SK-N-SH (cell line): ENCODE data around the gene PLCXD1. TPM values are rescaled to one million over a fixed set of nuclear protein-coding genes. Genes with fewer than 3 reads are reported as not detected.

ENCODE experiments used
- CTCF ChIA-PET: fragments of 300-600, 350-600 bp; formaldehyde crosslinking; extraction: SDS; loops from one replicate; lab custom pipeline; 2021; lab: Yijun Ruan, JAX
- POLR2A ChIA-PET: fragments of 350-600 bp; sonication (Branson Sonifier 250); formaldehyde crosslinking; extraction: SDS; loops from one replicate; lab custom pipeline; 2020; ENCODE audit warnings: antibody characterized with exemption, inconsistent platforms; lab: Yijun Ruan, JAX
- DNase-seq: peaks from one replicate; pipeline ENCODE4 v3.0.0; 2012
- H2AFZ ChIP-seq: fragments of 200-600 bp; sonication (generic); 2 replicates; pipeline ENCODE4 v1.8.1; 2016; ENCODE audit warnings: antibody characterized with exemption, mild to moderate bottlenecking, low read depth
- H3F3A ChIP-seq: fragments of 200-600 bp; sonication (generic); replicated peaks from 2 replicates; pipeline ENCODE3; 2016; ENCODE audit warnings: antibody characterized with exemption, mild to moderate bottlenecking; ENCODE audit not compliant: insufficient read depth
- H3K27ac ChIP-seq, 2 experiments: fragments of 200-500 bp in 1 of 2; fragments of 200-600 bp in 1 of 2; sonication (Bioruptor generic) in 1 of 2; sonication (generic), shearing (Covaris generic) in 1 of 2; 2 replicates each; pipeline versions ENCODE4 v1.5.1 to v1.6.1; 2014 to 2016; ENCODE audit warnings: low read depth in 2 of 2, inconsistent platforms in 1 of 2, low read length in 1 of 2, mild to moderate bottlenecking in 1 of 2, mixed read lengths in 1 of 2
- H3K27me3 ChIP-seq: fragments of 200-600 bp; sonication (generic), shearing (Covaris generic); 2 replicates; pipeline ENCODE4 v1.6.1; 2016; ENCODE audit warnings: mixed run types; ENCODE audit not compliant: insufficient read depth
- H3K36me3 ChIP-seq, 2 experiments: fragments of 200-500 bp in 1 of 2; fragments of 200-600 bp in 1 of 2; sonication (Bioruptor generic) in 1 of 2; sonication (generic) in 1 of 2; replicated peaks in 1 of 2; 2 replicates each; pipeline versions ENCODE3 to v1.5.1; 2014 to 2016; ENCODE audit warnings: low read length in 1 of 2, mild to moderate bottlenecking in 1 of 2; ENCODE audit not compliant: insufficient read depth in 2 of 2, control insufficient read depth in 1 of 2
- H3K4me1 ChIP-seq, 2 experiments: fragments of 200-500 bp in 1 of 2; fragments of 200-600 bp in 1 of 2; sonication (Bioruptor generic) in 1 of 2; sonication (generic), shearing (Covaris generic) in 1 of 2; 2 replicates each; pipeline versions ENCODE4 v1.5.1 to v1.6.1; 2014 to 2016; ENCODE audit warnings: low read depth in 1 of 2, low read length in 1 of 2, mixed run types in 1 of 2; ENCODE audit not compliant: insufficient read depth in 2 of 2, control insufficient read depth in 1 of 2
- H3K4me2 ChIP-seq: fragments of 200-600 bp; sonication (generic), shearing (Covaris generic); 2 replicates; pipeline ENCODE4 v1.6.1; 2017; ENCODE audit warnings: mixed run types
- H3K4me3 ChIP-seq, 2 experiments: fragments of 200-500 bp in 1 of 2; fragments of 200-600 bp in 1 of 2; sonication (Bioruptor generic) in 1 of 2; sonication (generic), shearing (Covaris generic) in 1 of 2; 2 replicates each; pipeline versions ENCODE4 v1.5.1 to v1.8.1; 2014 to 2016; ENCODE audit warnings: low read depth in 2 of 2, inconsistent platforms in 1 of 2, low read length in 1 of 2, mild to moderate bottlenecking in 1 of 2, mixed read lengths in 1 of 2, moderate library complexity in 1 of 2
- H3K79me2 ChIP-seq: fragments of 200-600 bp; sonication (generic); 2 replicates; pipeline ENCODE4 v1.8.1; 2017; ENCODE audit warnings: mild to moderate bottlenecking; ENCODE audit not compliant: insufficient read depth
- H3K9ac ChIP-seq: fragments of 200-600 bp; sonication (generic); 2 replicates; pipeline ENCODE4 v1.6.1; 2017; ENCODE audit warnings: mixed run types
- H3K9me2 ChIP-seq: fragments of 200-600 bp; sonication (generic); 2 replicates; pipeline ENCODE4 v1.6.1; 2017; ENCODE audit warnings: mixed run types
- H3K9me3 ChIP-seq: fragments of 200-600 bp; sonication (generic); 2 replicates; pipeline ENCODE4 v1.6.1; 2017; ENCODE audit warnings: mixed run types, mild to moderate bottlenecking, moderate library complexity
- H4K20me1 ChIP-seq: fragments of 200-600 bp; sonication (generic); 2 replicates; pipeline ENCODE4 v1.6.1; 2017; ENCODE audit warnings: mild to moderate bottlenecking, mixed run types; ENCODE audit not compliant: insufficient read depth
- EP300 ChIP-seq, 2 experiments: IDR thresholded peaks; 2 replicates each; pipeline versions ENCODE4 v1.4.0 to v1.6.1; 2012; ENCODE audit warnings: borderline replicate concordance in 1 of 2, low read depth in 1 of 2, low read length in 1 of 2
- FOSL2 ChIP-seq: IDR thresholded peaks from 2 replicates; pipeline ENCODE4 v1.4.0; 2012; ENCODE audit warnings: low read depth, mild to moderate bottlenecking, moderate library complexity, borderline replicate concordance
- FOXJ3 ChIP-seq: sonication (generic); formaldehyde crosslinking; IDR thresholded peaks from 2 replicates; pipeline ENCODE4 v1.5.1; 2020; ENCODE audit warnings: mild to moderate bottlenecking, missing genetic modification reagents
- FOXM1 ChIP-seq: IDR thresholded peaks from 2 replicates; pipeline ENCODE4 v1.4.0; 2012; ENCODE audit warnings: low read depth, mild to moderate bottlenecking
- IRF3 ChIP-seq: fragments of 150-350 bp; IDR thresholded peaks from 2 replicates; pipeline ENCODE4 v1.6.1; 2016; ENCODE audit warnings: mild to moderate bottlenecking, low read depth, low read length
- JUND ChIP-seq: IDR thresholded peaks from 2 replicates; pipeline ENCODE4 v1.4.0; 2012
- MAX ChIP-seq: IDR thresholded peaks from 2 replicates; pipeline ENCODE4 v1.4.0; 2012; ENCODE audit warnings: low read depth
- MXI1 ChIP-seq: IDR thresholded peaks from 2 replicates; pipeline ENCODE4 v1.6.1; 2012; ENCODE audit warnings: mild to moderate bottlenecking, low read depth, low read length, improper control_type of control experiment
- NFIC ChIP-seq: IDR thresholded peaks from 2 replicates; pipeline ENCODE4 v1.4.0; 2012; ENCODE audit warnings: borderline replicate concordance
- NRF1 ChIP-seq: IDR thresholded peaks from 2 replicates; pipeline ENCODE4 v1.6.1; 2012; ENCODE audit warnings: low read depth, mild to moderate bottlenecking, low read length
- PBX3 ChIP-seq: IDR thresholded peaks from 2 replicates; pipeline ENCODE4; 2012
- RAD21 ChIP-seq: IDR thresholded peaks from 2 replicates; pipeline ENCODE4 v1.6.1; 2012; ENCODE audit warnings: mild to moderate bottlenecking, low read length
- RXRA ChIP-seq: IDR thresholded peaks from 2 replicates; pipeline ENCODE4 v1.4.0; 2012; ENCODE audit warnings: low read depth, mild to moderate bottlenecking, borderline replicate concordance
- SMC3 ChIP-seq: IDR thresholded peaks from 2 replicates; pipeline ENCODE4 v1.6.1; 2012; ENCODE audit warnings: low read depth, low read length, improper control_type of control experiment
- TAF1 ChIP-seq: IDR thresholded peaks from 2 replicates; pipeline ENCODE4 v1.6.1; 2012; ENCODE audit warnings: low read depth, mild to moderate bottlenecking, low read length, moderate library complexity, borderline replicate concordance
- USF1 ChIP-seq: IDR thresholded peaks from 2 replicates; pipeline ENCODE4 v1.4.0; 2012; ENCODE audit warnings: low read depth, borderline replicate concordance
- USF2 ChIP-seq: fragments of 150-350 bp; IDR thresholded peaks from 2 replicates; pipeline ENCODE4 v1.6.1; 2017; ENCODE audit warnings: antibody characterized with exemption, low read length, low read depth, borderline replicate concordance
- WGBS: methylation state at CpG from one replicate; pipeline ENCODE4 v1.1.6; 2017; ENCODE audit warnings: low lambda C conversion rate; 5-methylcytosine and 5-hydroxymethylcytosine counted together
- polyA plus RNA-seq, 3 experiments: library from polyadenylated mRNA; depleted of rRNA; stranded (reverse); fragments of >200 nt; gene quantifications; 2 replicates each; pipeline ENCODE4 v1.2.3, GENCODE V29; 2012

The PLCXD1 gene
- polyA plus RNA-seq, 1 of the 3 experiments (the other 2 are of a cell fraction), result 14.8 TPM

- no peak for TF ChIP-seq PBX3
- no peak for TF ChIP-seq MXI1
- TF ChIP-seq IRF3, result no peak
- no peak for TF ChIP-seq EP300 (IDR thresholded peaks at IDR 0.05; ENCODE audit: borderline replicate concordance in 1 of 2, low read depth in 1 of 2, low read length in 1 of 2)
- TF ChIP-seq NFIC, result no peak
- no peak for TF ChIP-seq RAD21
- no peak for TF ChIP-seq FOXM1
- TF ChIP-seq USF2, result no peak
- no peak for TF ChIP-seq JUND
- TF ChIP-seq SMC3, result no peak
- TF ChIP-seq USF1, result no peak
- Histone ChIP-seq H3K36me3 (no peaks in the 10 kb centered on the region), H3K4me2 (no peak overlapping the region), H3K27me3 (no peaks in the 10 kb centered on the region; the same call in 1 of the 2 replicates), H4K20me1 (no peaks in the 10 kb centered on the region), H3K79me2 (no peaks in the 10 kb centered on the region), H3F3A (no peaks in the 10 kb centered on the region), H3K9me2 (no peaks in the 10 kb centered on the region), H3K27ac (no peak overlapping the region), H3K9ac (no peak overlapping the region), H3K4me3 (no peak overlapping the region), H3K4me1 (no peaks in the 10 kb centered on the region), H2AFZ (no peak overlapping the region), H3K9me3 (no peaks in the 10 kb centered on the region)
- 44% methylated on average over 11 of the region's 12 CpGs for WGBS
- ChIA-PET POLR2A (no interaction called here), CTCF (no interaction called here)
- DNase-seq, result no peak
These were observed 28.8 kb upstream of the PLCXD1 start for GRCh38 chrX:252244-252956.

GRCh38 chrX:252957-253291 is 28.3 kb upstream of the PLCXD1 start:
- H3K4me1 ChIP-seq, result no peaks in the 10 kb centered on the region
- H3K36me3 ChIP-seq, result no peaks in the 10 kb centered on the region
- H3F3A ChIP-seq, result no peaks in the 10 kb centered on the region
- no peak overlapping the region for H3K9ac ChIP-seq
- WGBS, result 0% methylated on average over 2 of the region's 3 CpGs
- H3K9me2 ChIP-seq, result no peaks in the 10 kb centered on the region
- no peaks in the 10 kb centered on the region; the same call in 1 of the 2 replicates for H3K27me3 ChIP-seq
- no peak overlapping the region for H3K27ac ChIP-seq
- ChIA-PET POLR2A (no interaction called here), CTCF (no interaction called here)
- H4K20me1 ChIP-seq, result no peaks in the 10 kb centered on the region
- no peaks in the 10 kb centered on the region for H3K79me2 ChIP-seq
- H2AFZ ChIP-seq, result no peak overlapping the region
- no peaks in the 10 kb centered on the region for H3K9me3 ChIP-seq
- H3K4me2 ChIP-seq, result no peak overlapping the region
- no peak for DNase-seq
- no peak overlapping the region for H3K4me3 ChIP-seq
- no peak for TF ChIP-seq NRF1
- no peak for TF ChIP-seq IRF3
- no peak for TF ChIP-seq FOXJ3 (CRISPR knock-in tag)
- no peak for TF ChIP-seq SMC3
- TF ChIP-seq MXI1, result no peak
- TF ChIP-seq MAX, result no peak
- no peak for TF ChIP-seq FOSL2
- TF ChIP-seq NFIC, result no peak
- TF ChIP-seq PBX3, result no peak
- TF ChIP-seq RAD21, result no peak
- TF ChIP-seq RXRA, result no peak
- no peak for TF ChIP-seq USF1
- no peak for TF ChIP-seq USF2
- TF ChIP-seq TAF1, result no peak
